Fibroblast of pulmonary artery (primary cell): ENCODE measurements around the gene SPATC1L.
A peak's percentile ranks its signal among the peaks of the same experiment; 100 is the strongest.

Experiments used
- DNase-seq: peaks from one replicate; pipeline ENCODE4 v3.0.0-alpha.2; 2010; ENCODE audit warnings: low read depth
- H3K4me3 ChIP-seq: replicated peaks from 2 replicates; pipeline ENCODE4 v1.5.1; 2011; ENCODE audit warnings: low read depth, mild to moderate bottlenecking, control low read depth, low read length, moderate library complexity
- TF ChIP-seq, protein P1 (sequence below): IDR thresholded peaks from 2 replicates; pipeline ENCODE4 v1.5.1; 2011; ENCODE audit warnings: mild to moderate bottlenecking, control low read depth, low read length, inconsistent platforms; ENCODE audit errors: missing control alignments

The SPATC1L gene

GRCh38 chr21:46189213-46189958, 5.1 kb upstream of the SPATC1L start:
- H3K4me3 ChIP-seq, result no peak overlapping the region
- TF ChIP-seq, protein P1, sequence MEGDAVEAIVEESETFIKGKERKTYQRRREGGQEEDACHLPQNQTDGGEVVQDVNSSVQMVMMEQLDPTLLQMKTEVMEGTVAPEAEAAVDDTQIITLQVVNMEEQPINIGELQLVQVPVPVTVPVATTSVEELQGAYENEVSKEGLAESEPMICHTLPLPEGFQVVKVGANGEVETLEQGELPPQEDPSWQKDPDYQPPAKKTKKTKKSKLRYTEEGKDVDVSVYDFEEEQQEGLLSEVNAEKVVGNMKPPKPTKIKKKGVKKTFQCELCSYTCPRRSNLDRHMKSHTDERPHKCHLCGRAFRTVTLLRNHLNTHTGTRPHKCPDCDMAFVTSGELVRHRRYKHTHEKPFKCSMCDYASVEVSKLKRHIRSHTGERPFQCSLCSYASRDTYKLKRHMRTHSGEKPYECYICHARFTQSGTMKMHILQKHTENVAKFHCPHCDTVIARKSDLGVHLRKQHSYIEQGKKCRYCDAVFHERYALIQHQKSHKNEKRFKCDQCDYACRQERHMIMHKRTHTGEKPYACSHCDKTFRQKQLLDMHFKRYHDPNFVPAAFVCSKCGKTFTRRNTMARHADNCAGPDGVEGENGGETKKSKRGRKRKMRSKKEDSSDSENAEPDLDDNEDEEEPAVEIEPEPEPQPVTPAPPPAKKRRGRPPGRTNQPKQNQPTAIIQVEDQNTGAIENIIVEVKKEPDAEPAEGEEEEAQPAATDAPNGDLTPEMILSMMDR, result no peak
- DNase-seq, result peak; percentile 64

GRCh38 chr21:46188226-46189212, 4.3 kb upstream of the SPATC1L start:
- DNase-seq, result peak; percentile 85
- H3K4me3 ChIP-seq, result no peak overlapping the region
- TF ChIP-seq, protein P1, result no peak

DNA sequence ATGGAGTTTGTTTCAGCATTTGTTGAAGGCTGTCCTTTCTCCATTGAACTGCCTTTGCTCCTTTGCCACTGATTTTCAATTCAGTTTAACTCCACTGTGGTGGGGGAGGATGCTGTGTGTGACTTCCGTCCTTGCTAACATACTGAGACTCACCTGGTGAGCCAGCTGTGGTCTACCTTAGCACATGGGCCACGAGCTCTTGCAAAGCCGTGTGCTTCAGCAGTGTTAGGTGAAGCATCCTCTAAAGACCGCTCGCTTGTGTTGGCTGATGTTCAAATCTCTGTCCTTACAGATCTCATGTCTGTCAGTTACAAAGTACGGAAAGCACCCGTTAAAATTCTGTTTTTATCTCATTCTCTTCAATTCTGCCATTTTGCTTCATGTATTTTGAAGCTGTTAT, 3.6 kb upstream of the SPATC1L start:
- peak; percentile 9 for DNase-seq
- TF ChIP-seq, protein P1, result no peak
- no peak overlapping the region for H3K4me3 ChIP-seq

DNA sequence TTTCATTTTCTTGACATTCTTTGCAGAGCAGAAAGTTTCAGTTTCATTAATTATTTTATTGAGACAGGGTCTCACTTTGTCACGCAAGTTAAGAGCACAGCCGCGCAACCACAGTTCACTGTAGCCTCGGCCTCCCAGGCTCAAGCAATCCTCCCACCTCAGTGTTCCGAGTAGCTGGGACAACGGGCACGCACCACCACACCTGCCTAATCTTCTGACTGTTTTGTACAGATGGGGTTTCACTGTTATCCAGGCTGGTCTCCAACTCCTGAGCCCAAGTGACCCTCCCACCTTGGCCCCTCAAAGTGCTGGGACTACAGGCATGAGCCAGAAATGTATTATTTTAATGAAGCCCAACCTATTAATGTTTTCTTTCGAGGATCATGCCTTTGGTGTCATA, 3.0 kb upstream of the SPATC1L start:
- no peak for DNase-seq
- H3K4me3 ChIP-seq, result no peak overlapping the region
- TF ChIP-seq, protein P1, result no peak

GRCh38 chr21:46185716-46186115, 1.5 kb upstream of the SPATC1L start:
- no peak overlapping the region for H3K4me3 ChIP-seq
- TF ChIP-seq, protein P1, result no peak
- DNase-seq, result no peak

DNA sequence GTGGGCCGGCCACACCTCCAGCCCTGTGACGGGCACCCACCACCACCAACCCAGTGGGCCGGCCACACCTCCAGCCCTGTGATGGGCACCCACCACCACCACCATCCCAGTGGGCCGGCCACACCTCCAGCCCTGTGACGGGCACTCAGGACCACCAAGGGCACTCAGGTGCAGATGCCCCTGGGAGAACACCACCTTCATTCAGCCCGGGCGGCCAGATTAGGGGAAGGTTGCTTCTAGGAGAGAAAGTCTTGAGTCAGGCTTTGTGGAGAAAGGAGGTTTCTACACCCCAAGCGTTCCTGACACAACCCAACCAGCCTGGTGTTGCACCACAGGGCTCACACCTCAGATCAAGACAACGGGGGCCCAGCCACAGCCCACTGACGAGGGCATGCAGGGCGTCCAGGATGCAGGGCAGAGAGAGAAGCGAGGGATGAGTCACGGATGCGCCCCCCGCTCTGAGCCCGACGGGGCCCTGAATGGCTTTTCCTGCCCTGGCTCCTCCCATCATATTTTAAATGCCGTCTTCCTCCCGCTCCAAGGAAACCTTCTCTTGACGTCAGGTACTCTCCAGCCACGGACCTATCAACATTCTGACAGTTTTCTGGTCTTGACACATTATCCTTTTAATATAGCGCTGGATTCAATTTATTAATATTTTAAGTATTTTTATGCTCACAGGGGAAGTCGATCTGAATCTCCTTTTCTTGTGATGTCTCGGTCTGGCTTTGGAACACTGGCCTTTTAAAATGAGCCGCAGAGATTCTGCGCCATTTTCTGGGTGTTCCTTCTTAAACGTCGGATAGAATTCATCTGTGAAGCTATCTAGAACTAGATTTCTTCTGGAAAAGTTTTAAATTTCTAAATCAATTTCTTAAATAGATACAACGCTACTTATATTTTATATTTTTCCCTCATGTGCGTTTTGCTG, 631 bp upstream of the SPATC1L start:
- H3K4me3 ChIP-seq, result peak overlapping the region; percentile 59
- TF ChIP-seq, protein P1, result no peak
- peak; percentile 93 for DNase-seq

DNA sequence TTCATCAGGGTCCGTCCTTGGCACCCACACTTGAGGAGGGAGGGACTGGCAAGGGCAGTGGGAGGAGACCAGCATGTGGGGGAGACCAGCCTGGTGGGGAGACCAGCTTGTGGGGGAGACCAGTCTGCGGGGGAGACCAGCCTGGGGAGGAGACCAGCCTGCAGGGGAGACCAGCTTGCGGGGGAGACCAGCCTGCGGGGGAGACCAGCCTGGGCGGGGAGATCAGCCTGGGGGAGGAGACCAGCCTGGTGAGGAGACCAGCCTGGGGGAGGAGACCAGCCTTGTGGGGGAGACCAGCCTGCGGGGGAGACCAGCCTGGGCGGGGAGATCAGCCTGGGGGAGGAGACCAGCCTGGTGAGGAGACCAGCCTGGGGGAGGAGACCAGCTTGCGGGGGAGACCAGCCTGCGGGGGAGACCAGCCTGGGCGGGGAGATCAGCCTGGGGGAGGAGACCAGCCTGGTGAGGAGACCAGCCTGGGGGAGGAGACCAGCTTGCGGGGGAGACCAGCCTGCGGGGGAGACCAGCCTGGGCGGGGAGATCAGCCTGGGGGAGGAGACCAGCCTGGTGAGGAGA, 836 bp downstream of the SPATC1L start:
- H3K4me3 ChIP-seq, result peak overlapping the region; percentile 82
- DNase-seq, result peak; percentile 7
